ENCODE results near the gene SNRNP70.

SNRNP70 gene

DNA sequence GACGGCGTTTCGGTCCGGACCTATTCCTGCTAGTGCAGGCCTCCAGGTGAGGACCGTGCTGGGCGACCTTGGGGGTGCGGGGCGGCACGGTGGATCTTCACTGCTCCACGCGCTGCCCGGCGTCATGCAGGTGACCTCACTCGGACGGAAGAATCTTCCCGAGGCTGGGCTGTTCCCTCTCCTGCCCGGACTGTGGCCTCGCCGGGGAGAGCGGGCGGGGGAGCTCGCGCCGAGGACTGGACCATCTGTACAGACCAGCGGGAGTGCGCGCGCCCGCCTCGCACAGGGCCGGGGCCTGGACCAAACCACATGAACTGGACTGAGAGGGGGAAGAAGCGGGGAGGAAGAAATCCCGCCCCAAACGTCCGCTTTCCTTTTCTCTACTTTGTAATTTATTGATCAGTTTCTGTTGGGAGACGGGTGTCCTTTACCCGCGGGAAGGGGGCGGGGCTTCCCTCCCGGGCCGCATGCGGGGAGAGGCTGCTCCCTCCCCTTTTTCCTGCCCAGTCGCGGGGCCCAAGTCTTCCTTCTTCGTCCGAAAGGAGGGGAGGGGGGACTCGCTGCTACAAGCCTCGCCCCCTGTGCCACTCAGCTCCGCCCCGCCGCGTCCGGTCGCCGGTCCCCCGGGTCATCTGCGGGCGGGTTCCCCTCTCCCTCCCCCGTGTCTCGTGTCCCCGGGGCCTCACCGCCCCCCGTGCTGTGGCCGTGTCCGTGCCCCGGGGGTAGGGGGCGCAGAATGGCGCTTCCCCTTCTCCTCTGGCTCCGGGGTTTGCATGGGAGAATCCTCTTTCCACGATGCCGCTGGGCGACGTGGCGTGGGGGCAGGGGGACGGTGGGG is 65.1 kb downstream of the SNRNP70 start:
- ChIA-PET POLR2A (interaction anchor here (0.6 to 2.1 kb wide), 2 partner anchors 26 to 36 kb away, joined by 4 to 5 read pairs; partner anchors contain the start of gene LIN7B), CTCF (interaction anchor here (1.0 to 3.6 kb wide), 5 partner anchors 21 to 157 kb away, joined by 3 to 21 read pairs (median 3); partner anchors contain the start of genes GYS1, LIN7B and RUVBL2)
- no peak for DNase-seq (ENCODE audit: low read depth, low spot score)
- H3K4me3 ChIP-seq (ENCODE audit: low read depth, low read length): peak overlapping the region; percentile 95
- TF ChIP-seq, protein P1, sequence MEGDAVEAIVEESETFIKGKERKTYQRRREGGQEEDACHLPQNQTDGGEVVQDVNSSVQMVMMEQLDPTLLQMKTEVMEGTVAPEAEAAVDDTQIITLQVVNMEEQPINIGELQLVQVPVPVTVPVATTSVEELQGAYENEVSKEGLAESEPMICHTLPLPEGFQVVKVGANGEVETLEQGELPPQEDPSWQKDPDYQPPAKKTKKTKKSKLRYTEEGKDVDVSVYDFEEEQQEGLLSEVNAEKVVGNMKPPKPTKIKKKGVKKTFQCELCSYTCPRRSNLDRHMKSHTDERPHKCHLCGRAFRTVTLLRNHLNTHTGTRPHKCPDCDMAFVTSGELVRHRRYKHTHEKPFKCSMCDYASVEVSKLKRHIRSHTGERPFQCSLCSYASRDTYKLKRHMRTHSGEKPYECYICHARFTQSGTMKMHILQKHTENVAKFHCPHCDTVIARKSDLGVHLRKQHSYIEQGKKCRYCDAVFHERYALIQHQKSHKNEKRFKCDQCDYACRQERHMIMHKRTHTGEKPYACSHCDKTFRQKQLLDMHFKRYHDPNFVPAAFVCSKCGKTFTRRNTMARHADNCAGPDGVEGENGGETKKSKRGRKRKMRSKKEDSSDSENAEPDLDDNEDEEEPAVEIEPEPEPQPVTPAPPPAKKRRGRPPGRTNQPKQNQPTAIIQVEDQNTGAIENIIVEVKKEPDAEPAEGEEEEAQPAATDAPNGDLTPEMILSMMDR (IDR thresholded peaks at IDR 0.05; ENCODE audit: insufficient read depth, low read length, missing control alignments): no peak

DNA sequence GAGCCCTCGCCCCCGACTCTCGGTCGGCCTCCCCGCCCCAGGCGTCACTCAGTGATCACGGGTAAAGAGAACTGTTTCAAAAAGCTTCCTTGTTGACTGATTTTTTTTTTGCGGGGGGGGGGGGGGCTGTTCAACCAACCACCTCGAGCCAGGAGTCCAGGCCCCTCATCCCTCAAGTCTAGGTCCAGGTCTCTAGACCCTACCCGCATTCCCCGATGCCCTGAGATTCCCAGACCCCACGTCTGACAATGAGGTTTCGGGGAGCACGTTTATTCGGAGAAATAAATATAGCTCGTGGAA is 65.6 kb downstream of the SNRNP70 start:
- TF ChIP-seq, protein P1 (IDR thresholded peaks at IDR 0.05; ENCODE audit: insufficient read depth, low read length, missing control alignments): no peak
- H3K4me3 ChIP-seq (ENCODE audit: low read depth, low read length): peak overlapping the region; percentile 95
- no peak for DNase-seq (ENCODE audit: low read depth, low spot score)
- POLR2A ChIA-PET: interaction anchor here (0.6 kb wide), 1 partner anchor 26 kb away, joined by 5 read pairs; no protein-coding TSS in a partner anchor
- CTCF ChIA-PET: interaction anchor here (1.0 to 3.6 kb wide), 5 partner anchors 22 to 158 kb away, joined by 3 to 21 read pairs (median 3); partner anchors contain the start of genes GYS1, LIN7B and RUVBL2

DNA sequence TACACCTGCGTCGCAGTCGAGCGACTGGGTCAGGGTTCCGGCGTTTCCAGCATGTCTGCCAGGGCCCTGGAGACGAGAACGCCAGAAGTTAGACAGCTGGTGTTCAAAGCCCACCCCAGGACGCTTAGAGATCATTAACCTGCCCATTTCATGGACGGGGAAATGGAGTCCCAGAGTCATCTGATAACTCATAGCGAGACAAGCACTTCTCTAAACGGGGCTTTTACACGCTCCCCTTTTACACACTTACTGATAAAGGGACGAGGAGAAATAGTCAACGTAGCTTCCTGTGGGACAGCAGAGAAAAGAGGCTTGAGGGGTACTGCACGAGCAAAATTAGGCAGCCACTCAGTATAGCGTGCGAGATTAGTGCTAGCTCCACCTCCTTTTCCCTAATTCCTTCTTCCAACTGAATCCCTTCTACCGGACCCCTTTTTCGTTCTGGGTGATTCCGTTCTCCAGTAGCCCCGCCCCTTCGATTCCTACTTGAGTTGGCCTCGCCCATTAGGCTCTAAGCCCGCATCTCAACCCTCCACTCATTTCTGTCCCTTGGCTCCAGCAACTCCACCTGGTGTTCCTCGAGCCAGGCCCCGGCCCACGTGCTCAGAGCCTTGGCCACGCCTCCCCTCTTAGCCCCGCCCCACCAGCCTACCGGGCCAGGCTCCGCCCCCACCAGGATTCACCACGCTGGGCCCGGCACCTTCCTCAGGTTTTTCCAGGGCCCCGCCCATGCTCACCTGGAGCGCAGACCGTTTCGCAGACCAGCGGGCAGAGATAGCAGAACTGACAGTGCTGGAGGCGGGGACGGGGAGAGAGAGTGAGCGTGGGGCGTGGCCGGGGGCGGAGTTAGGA is 66.2 kb downstream of the SNRNP70 start:
- ChIA-PET POLR2A (no interaction called here), CTCF (interaction anchor here (1.0 to 3.6 kb wide), 6 partner anchors 22 to 159 kb away, joined by 3 to 21 read pairs (median 3); partner anchors contain the start of genes GYS1, LIN7B and RUVBL2)
- DNase-seq (ENCODE audit: low read depth, low spot score): no peak
- TF ChIP-seq, protein P1 (IDR thresholded peaks at IDR 0.05; ENCODE audit: insufficient read depth, low read length, missing control alignments): no peak
- H3K4me3 ChIP-seq (ENCODE audit: low read depth, low read length): peak overlapping the region; percentile 1; the same call in 1 of the 2 replicates

DNA sequence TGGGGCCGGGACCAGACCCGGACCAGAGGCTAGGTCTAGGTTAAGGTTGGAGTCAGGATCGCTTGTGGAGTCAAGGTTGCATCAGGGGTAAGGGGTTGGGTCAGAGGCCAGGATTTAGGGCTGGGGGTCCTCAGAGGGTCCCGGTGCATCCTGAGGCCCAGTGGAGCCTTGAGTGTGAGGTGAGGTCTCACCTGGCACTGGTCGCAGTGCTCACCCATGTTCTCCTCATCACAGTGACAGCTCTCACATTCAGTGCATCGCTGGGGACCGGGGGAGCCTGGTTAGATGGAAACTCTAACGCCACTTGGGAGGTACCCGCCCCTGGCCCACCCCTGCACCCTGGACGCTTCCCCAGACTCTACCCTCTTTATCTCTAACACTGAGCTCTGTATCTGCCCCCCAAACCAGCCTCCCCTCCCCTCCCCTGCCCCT is 66.9 kb downstream of the SNRNP70 start:
- DNase-seq (ENCODE audit: low read depth, low spot score): no peak
- H3K4me3 ChIP-seq (ENCODE audit: low read depth, low read length): no peak overlapping the region
- ChIA-PET POLR2A (no interaction called here), CTCF (interaction anchor here (1.1 kb wide), 1 partner anchor 160 kb away, joined by 3 read pairs; no protein-coding TSS in a partner anchor)
- TF ChIP-seq, protein P1 (IDR thresholded peaks at IDR 0.05; ENCODE audit: insufficient read depth, low read length, missing control alignments): no peak

DNA sequence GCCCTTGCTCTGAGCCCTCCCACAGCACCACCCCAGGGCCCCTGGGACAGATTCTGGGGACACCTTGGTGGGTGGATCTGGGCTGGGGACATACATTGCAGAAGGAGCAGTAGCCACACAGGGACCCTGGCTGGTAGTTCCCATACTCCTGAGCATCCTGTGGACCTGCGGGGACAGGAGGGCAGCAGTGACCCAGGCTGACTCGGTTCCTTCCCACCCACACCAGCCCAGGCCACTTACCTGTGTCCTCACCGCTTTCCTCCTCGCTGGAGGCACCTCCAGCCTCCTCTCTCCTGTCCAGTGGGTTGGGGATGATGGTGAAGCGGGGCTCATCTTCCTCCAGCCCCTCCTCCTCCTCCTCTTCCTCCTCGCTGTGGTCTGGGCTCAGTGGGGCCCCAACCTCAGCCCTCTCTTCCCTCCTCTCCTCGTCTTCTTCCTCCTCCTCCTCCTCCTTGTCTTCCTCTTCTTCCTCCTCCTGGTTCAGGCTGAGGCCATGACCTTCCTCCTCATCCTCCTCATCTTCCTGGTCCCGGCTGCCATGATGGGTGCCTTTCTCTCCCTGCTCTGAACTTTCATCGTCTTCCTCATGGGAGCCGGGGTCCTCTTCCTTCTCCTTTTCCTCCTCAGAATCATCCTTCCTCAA is 68.0 kb downstream of the SNRNP70 start:
- H3K4me3 ChIP-seq (ENCODE audit: low read depth, low read length): no peak overlapping the region
- TF ChIP-seq, protein P1 (IDR thresholded peaks at IDR 0.05; ENCODE audit: insufficient read depth, low read length, missing control alignments): no peak
- DNase-seq (ENCODE audit: low read depth, low spot score): no peak
- ChIA-PET POLR2A (no interaction called here), CTCF (no interaction called here)
